Activated CD4-positive, alpha-beta T cell treated with anti-CD3 and anti-CD28 coated beads for 4 hours (primary cell): ENCODE results near the gene AAMP.

Source experiments
- DNase-seq, 2 donors: peaks; one replicate each; pipeline ENCODE4 v3.0.0-alpha.2; 2020

Gene AAMP

DNA sequence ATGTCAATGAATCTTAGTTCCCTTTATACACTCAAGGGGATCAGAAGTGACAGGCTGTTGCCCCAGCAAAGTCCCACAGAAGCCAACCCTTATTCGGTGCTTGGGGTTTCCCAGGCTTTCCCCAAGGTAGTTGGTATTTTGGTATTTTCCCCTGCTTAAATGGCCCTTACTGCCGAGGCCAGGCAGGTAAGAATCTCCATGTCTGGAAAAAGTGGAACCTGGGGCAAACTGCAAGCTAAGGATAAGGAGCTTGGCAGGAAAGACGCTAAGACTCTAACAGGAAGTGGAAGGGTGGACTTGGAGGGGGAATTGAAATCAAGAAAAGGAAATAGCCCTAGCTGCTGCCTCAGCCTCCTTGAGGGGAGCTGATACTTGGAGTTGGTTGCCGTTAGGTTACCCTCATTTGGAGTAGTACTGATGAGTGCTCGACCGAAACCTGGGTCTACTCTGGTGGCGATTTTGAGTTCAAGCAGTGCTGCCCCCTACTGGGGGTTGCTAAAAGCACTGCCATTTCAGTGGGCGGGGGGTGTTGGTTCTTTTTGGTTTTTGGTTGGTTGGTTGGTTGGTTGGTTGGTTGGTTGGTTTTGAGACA, 12.5 kb downstream of the AAMP start:
- DNase-seq = peak; percentile 62 to 73

- no peak for DNase-seq
These were observed 13.2 kb downstream of the AAMP start for GRCh38 chr2:218256612-218257350.

GRCh38 chr2:218255446-218255845, 14.5 kb downstream of the AAMP start:
- DNase-seq = no peak

DNA sequence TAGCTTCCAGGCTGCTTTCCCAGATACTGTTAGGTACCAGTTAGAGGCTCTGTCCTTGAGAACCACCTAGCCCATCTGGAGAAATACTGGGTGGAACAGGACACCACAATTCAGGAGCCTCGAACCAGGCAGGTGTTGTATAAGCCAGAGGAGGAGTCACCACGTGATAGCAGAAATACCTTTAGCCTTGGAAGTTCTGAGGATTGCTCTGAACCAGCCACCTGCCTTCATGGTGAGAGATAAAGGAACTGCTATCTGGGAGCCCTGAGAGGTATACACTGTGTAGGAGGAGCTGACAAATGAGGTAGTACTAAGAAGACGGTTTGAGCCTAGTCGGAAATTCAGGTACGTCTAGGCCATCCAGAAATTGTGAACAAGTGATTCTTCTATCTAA, 16.7 kb downstream of the AAMP start:
- DNase-seq = no peak

DNA sequence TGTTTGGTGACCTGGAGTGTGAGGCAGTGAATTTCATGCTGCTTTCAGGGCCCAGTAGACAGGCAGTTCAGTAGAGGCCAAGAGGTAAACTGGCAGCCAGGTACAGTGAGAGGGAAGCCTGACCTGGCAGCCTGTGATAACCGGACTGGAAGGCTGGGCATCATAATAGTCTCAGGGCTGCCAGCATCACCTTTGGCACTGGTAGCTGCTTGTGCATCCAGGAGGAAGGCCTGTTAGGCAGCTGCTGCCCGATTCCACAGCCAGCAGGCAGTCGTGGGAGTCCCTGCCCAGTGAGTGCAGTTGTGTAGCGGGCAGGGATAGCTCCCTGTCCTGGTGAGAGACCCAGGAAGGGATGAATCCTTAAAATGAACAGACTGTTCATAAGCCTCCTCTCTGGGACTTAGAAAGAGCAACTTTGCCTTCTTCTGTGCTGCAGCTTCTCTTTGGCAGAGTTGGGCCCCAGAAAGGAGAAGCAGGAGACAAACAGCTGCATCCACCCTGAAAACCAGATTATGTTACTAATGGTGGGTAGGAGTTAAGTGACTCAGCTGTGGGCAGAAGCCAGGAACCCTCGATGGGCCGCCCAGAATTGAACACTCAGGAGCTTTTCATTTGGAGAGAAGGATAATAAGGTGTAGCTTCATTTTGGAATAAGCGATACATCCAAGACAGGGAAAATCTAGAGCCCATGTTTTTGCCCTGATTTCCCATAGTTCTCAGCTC, 17.3 kb downstream of the AAMP start:
- DNase-seq = no peak

- DNase-seq = no peak
These were observed 20.2 kb downstream of the AAMP start for GRCh38 chr2:218249691-218250090.

DNA sequence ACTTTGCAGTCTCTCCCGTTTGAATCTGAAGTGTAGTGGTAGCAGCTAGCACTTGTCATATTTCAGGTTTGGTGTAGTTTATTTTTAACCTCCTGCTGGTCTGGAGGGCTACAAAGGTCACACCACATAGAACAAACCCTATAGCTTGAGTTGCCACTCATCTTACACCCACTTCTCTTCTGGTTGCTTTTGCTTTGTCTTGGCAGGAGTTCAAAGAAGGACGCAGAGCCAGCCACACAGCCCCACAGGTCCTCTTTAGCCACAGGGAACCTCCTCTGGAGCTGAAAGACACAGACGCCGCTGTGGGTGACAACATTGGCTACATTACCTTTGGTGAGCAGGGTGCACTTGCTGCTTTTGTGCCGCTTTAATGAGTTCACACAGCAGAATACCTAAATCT, 24.7 kb downstream of the AAMP start:
- DNase-seq = no peak

- DNase-seq = no peak
These were observed 25.3 kb downstream of the AAMP start for GRCh38 chr2:218244665-218245064.

- DNase-seq = no peak
These were observed 25.7 kb downstream of the AAMP start for GRCh38 chr2:218244204-218244603.

GRCh38 chr2:218238887-218239286, 31.1 kb downstream of the AAMP start:
- no peak for DNase-seq

DNA sequence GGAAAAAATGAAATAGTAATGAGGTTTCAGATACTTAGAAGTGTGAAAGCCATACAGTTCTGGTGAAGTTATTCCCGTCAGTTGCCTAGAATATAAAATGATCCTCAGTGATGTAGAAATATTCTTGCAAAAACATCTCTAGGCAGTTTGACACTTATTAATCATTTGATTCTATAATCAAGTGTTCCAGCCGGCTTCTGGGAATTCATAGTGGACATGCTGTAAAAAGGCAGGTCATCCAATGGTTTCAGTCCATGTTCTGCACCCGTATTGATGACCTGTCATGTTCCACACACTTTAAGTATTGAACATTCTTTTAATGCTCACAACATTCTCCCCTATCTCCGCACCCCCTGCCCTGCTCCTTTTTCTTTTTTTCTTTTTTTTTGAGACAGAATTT, 33.1 kb downstream of the AAMP start:
- DNase-seq = no peak

- no peak for DNase-seq
These were observed 34.9 kb downstream of the AAMP start for GRCh38 chr2:218235017-218235416.

- no peak for DNase-seq
These were observed 35.4 kb downstream of the AAMP start for GRCh38 chr2:218234521-218234920.

DNA sequence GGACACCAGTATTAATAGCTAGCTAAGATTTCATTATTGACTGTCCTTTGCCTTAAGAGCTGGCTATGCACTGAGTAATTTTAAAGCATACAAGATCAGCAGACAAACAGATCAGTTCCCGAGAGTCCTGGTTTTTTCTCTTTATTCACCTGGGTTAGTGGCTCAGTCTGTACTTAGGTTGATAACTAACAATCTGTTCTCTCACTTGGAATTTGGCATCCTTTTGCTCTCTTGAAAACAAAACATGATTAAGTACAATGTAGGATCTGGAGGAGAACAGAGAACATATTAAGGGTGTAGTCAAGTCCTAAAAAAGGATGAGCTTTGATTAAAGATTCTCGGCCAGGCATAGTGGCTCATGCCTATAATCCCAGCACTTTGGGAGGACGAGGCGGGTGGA, 36.4 kb downstream of the AAMP start:
- DNase-seq = no peak

DNA sequence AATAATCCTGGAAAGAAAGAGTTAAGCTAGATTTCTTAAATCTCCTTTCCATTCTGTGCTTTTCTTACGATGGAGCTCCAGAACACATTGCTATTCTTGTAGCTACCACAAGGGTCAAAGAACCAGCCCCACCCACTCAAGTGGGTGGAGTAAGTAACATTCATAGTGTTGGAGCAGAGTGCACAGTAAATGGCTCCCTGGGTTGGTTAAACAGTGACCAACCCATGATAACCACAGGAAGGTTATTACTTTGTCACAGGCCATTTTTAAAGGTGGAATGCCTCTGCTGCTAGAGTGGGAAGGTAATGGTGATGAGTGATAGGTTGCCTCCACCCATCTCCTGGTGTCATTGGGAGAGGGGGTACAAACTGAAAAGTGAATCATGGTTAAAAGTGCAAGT, 39.1 kb downstream of the AAMP start:
- peak in 1 of 2 donors; percentile 12 for DNase-seq

DNA sequence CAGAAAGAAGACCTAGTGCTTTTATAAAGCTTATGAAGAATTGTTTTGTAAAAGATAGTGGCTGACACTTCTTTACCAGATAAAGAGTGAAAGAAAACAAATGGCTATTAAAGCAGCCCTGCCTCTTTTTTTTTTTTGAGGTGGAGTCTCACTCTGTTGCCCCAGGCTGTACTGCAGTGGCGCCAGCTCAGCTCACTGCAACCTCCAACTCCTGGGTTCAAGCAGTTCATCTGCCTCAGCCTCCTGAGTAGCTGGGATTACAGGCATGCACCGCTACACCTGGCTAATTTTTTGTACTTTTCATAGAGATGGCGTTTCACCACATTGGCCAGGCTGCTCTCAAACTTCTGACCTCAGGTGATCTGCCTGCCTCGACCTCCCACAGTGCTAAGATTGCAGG, 40.1 kb downstream of the AAMP start:
- DNase-seq = no peak

GRCh38 chr2:218229239-218229638, 40.7 kb downstream of the AAMP start:
- DNase-seq = peak; percentile 29 to 44

DNA sequence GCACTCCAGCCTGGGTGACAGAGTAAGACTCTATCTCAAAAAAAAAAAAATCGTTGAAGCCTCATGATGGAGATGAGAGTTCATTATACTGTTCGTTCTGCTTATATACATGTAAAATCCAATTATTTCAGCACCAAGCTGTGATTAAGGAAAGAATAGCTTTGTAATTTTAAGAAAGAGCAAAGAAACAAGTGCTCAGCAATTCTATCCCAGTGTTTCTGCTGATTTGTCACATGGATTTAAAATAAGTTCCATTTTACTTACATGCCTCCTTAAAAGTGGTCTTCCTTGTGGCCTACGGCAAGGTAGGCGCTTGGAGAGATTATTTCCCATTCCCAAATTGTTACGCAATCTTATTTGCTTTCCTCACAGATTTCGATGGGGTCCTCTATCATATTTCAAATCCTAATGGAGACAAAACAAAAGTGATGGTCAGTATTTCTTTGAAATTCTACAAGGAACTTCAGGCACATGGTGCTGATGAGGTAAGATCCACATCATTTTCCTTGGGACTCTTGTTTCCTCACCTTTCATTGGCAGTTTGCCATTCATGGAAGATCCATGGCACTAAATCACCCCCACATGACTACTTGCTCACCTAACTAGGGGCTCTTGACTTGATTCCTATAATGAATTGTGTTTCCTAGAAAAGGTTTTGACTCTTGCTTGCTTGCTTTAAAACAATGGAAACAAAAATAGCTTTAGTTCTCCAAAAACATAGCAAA, 41.4 kb downstream of the AAMP start:
- DNase-seq = no peak

- no peak for DNase-seq
These were observed 43.0 kb downstream of the AAMP start for GRCh38 chr2:218226903-218227302.

DNA sequence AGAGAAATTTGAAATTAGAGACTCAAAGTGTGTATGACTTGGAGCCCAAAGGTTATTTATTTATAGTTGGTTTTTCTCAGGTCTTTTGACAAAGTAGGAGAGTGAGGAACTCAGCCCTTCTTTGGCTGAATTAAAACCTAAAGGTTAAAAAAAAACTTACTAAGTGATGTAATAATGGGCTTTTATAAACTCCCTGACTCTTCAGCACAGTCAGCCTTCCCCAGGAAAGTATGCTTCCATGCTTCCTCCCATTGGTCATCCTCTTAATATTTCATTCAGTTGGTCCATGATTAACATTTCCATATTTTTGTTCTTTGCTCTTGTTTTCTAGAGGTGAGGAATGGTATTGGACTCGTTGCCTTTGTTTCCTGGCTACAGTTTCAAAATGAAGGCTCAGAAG, 45.8 kb downstream of the AAMP start:
- no peak for DNase-seq

DNA sequence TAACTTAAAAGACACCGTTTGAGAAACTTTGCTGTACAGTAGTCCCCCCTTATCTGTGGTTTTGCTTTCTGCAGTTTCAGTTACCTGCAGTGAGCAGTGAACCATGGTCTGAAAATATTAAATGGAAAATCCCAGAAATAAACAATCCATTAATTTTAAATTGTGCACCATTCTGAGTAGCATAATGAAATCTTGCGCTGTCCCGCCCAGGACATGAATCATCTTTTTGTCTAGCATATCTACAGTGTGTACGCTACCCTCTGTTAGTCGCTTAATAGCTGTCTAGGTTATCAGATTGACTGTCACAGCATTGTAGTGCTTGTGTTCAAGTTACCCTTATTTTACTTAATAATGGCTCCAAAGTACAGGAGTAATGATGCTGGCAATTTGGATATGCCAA, 46.9 kb downstream of the AAMP start:
- DNase-seq = peak; percentile 26 to 33

DNA sequence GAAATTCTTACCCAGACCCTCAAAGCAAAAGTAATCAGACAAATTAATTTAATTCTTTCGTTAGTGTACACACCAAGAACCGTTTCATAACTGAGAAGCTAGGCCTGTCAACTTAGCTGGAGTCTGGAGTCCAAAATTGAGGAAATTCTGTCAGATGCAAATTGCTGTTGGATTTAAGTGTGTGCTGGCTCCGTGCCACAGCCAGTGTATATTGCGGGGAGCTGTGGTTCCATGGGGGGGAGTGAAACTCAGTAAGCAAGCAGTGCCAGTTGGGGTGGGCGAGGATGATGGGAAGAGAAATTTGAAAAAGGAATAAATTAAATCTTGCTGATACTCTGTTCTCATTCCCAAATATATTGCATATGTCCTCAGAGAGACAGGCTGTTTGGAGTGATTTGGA, 48.9 kb downstream of the AAMP start:
- no peak for DNase-seq

GRCh38 chr2:218219934-218220333, 50.0 kb downstream of the AAMP start:
- DNase-seq = no peak
